ENCODE data around the gene CRYBG2. TPM values are rescaled to one million over a fixed set of nuclear protein-coding genes. Genes with fewer than 3 reads are reported as not detected.

The CRYBG2 gene
- total and polyA plus RNA-seq, 2 of the 13 experiments (the other 11 are each of a cell fraction or from before 2014, with no cell fraction given): 1.3 to 2.9 TPM

- TF ChIP-seq ATF4 (CRISPR knock-in tag; IDR thresholded peaks at IDR 0.05) (no peak), ZFP90 (CRISPR knock-in tag; IDR thresholded peaks at IDR 0.05; ENCODE audit: borderline replicate concordance) (no peak), TOPORS (CRISPR knock-in tag; IDR thresholded peaks at IDR 0.05) (0 out of 2 replicates have a peak, but pooled peaks have one; percentile 10), SMAD1 (CRISPR knock-in tag; IDR thresholded peaks at IDR 0.05; ENCODE audit: borderline replicate concordance, low read depth) (0 out of 2 replicates have a peak, but pooled peaks have one; percentile 16), ZFP41 (CRISPR knock-in tag; IDR thresholded peaks at IDR 0.05; ENCODE audit: borderline replicate concordance) (peak; percentile 18; the same call in 1 of the 2 replicates), HES4 (CRISPR knock-in tag; IDR thresholded peaks at IDR 0.05; ENCODE audit: borderline replicate concordance) (0 out of 2 replicates have a peak, but pooled peaks have one; percentile 8), ZNF615 (CRISPR knock-in tag; IDR thresholded peaks at IDR 0.05; ENCODE audit: borderline replicate concordance) (no peak), HNRNPK (IDR thresholded peaks at IDR 0.05; ENCODE audit: low read depth, low read length, poor library complexity, severe bottlenecking) (peak; percentile 43)
Measured at GRCh38 chr1:26280333-26281042, 73.4 kb downstream of the CRYBG2 start (continued).

- ATAC-seq (peak; percentile 90), FAIRE-seq (no peak), DNase-seq (ENCODE audit: low spot score) (peak; percentile 55)
- Histone ChIP-seq H3K79me2 (ENCODE audit: insufficient read depth, low read length) (no peaks in the 10 kb centered on the region), H3K4me2 (ENCODE audit: low read depth, low read length) (peak within 1 kb of the TSS; percentile 85), H3K9ac (ENCODE audit: insufficient read depth, low read depth, low read length) (peak within 1 kb of the TSS; percentile 69), H4K20me1 (ENCODE audit: insufficient read depth, low read length) (no peaks in the 10 kb centered on the region), H2AFZ (ENCODE audit: low read length) (no peak within 1 kb of the TSS), H3K9me3 (ENCODE audit: low read length) (no peaks in the 10 kb centered on the region), H3K36me3 (replicated peaks in 1 of 2; ENCODE audit: control insufficient read depth in 1 of 2, insufficient read depth in 2 of 2, low read length in 2 of 2) (peaks cover 14 to 33% of the 10 kb centered on the region in 2 experiments), H3K27me3 (ENCODE audit: control insufficient read depth in 1 of 2, insufficient read depth in 2 of 2, low read length in 2 of 2) (no peaks in the 10 kb centered on the region), H3K4me1 (ENCODE audit: insufficient read depth, low read length) (peaks cover 39% of the 10 kb centered on the region), H3K27ac (ENCODE audit: extremely low read length, insufficient read depth, low read length) (peak within 1 kb of the TSS; percentile 51), H3K4me3 (replicated peaks in 1 of 3; ENCODE audit: insufficient read depth in 1 of 3, low read depth in 2 of 3, low read length in 3 of 3) (peak within 1 kb of the TSS; percentile 61 to 78 (median 68); a peak in 5 of 6 replicates)
- CTCF ChIA-PET (ENCODE audit: low intra/inter-chr PET ratio, low total read pairs): no interaction called here
- intact Hi-C loops (cut with micrococcal nuclease; ENCODE audit: unreplicated experiment): no loop called here
- no TSS peak for BruUV-seq (replicated peaks)
- POLR2A ChIA-PET: interaction anchor here (0.7 to 2.9 kb wide), 8 partner anchors 45 to 152 kb away, joined by 3 to 13 read pairs (median 4); partner anchors contain the start of genes CEP85, CRYBG2 and DHDDS
- WGBS (ENCODE audit: low lambda C conversion rate): 56% methylated on average over 5 of the region's 66 CpGs
- in situ Hi-C loops (cut with HindIII; ENCODE audit: extremely low pct_ligation_motif_present, low pct_unique_long_range_greater_than_20kb): loop anchor here (5.0 kb wide), 2 partner anchors 43 to 113 kb away; no protein-coding TSS in a partner anchor
- no peak for TF ChIP-seq ATF4 (CRISPR knock-in tag; IDR thresholded peaks at IDR 0.05)
- no peak for TF ChIP-seq RBAK (CRISPR knock-in tag; IDR thresholded peaks at IDR 0.05)
- no peak for TF ChIP-seq ZNF550 (CRISPR knock-in tag; IDR thresholded peaks at IDR 0.05; ENCODE audit: borderline replicate concordance)
- TF ChIP-seq SALL2 (CRISPR knock-in tag; IDR thresholded peaks at IDR 0.05): 0 out of 2 replicates have a peak, but pooled peaks have one; percentile 51
- TF ChIP-seq WIZ (CRISPR knock-in tag; IDR thresholded peaks at IDR 0.05): no peak
- peak; percentile 75; the same call in 1 of the 2 replicates for TF ChIP-seq ZNF772 (CRISPR knock-in tag; IDR thresholded peaks at IDR 0.05)
- TF ChIP-seq POGK (CRISPR knock-in tag; conservative IDR thresholded peaks at IDR 0.05): peak; percentile 54
Measured at GRCh38 chr1:26279456-26280332, 74.2 kb downstream of the CRYBG2 start, which contains the start of gene SH3BGRL3. Gene SH3BGRL3 (plus strand): TSS chr1:26280086. CDS start chr1:26280156, 70 bp downstream.
